ENCODE results near the gene NLK. TPM values are rescaled to one million over a fixed set of nuclear protein-coding genes. Genes with fewer than 3 reads are reported as not detected.

NLK gene
- total and polyA plus RNA-seq, 2 of the 13 experiments (the other 11 are each of a cell fraction or from before 2014, with no cell fraction given) = 13.4 to 14.6 TPM

- Histone ChIP-seq H3K9me3 (ENCODE audit: low read length) (no peaks in the 10 kb centered on the region), H3K27me3 (ENCODE audit: control insufficient read depth in 1 of 2, insufficient read depth in 2 of 2, low read length in 2 of 2) (no peaks in the 10 kb centered on the region), H3K9ac (ENCODE audit: insufficient read depth, low read depth, low read length) (no peak overlapping the region), H3K4me3 (replicated peaks in 1 of 3; ENCODE audit: insufficient read depth in 1 of 3, low read depth in 2 of 3, low read length in 3 of 3) (no peak overlapping the region), H3K27ac (ENCODE audit: extremely low read length, insufficient read depth, low read length) (no peak overlapping the region), H3K4me1 (ENCODE audit: insufficient read depth, low read length) (0 out of 2 replicates have a peak, but pooled peaks cover 5% of the 10 kb centered on the region), H3K79me2 (ENCODE audit: insufficient read depth, low read length) (no peaks in the 10 kb centered on the region), H2AFZ (ENCODE audit: low read length) (no peak overlapping the region), H4K20me1 (ENCODE audit: insufficient read depth, low read length) (no peaks in the 10 kb centered on the region), H3K4me2 (ENCODE audit: low read depth, low read length) (no peak overlapping the region), H3K36me3 (replicated peaks in 1 of 2; ENCODE audit: control insufficient read depth in 1 of 2, insufficient read depth in 2 of 2, low read length in 2 of 2) (no peaks in the 10 kb centered on the region)
- ChIA-PET POLR2A (interaction anchor here (2.2 kb wide), 1 partner anchor 11 kb away, joined by 10 read pairs; no protein-coding TSS in a partner anchor), CTCF (ENCODE audit: low intra/inter-chr PET ratio, low total read pairs) (no interaction called here)
- intact Hi-C loops (cut with micrococcal nuclease; ENCODE audit: unreplicated experiment) (no loop called here), in situ Hi-C loops (cut with HindIII; ENCODE audit: extremely low pct_ligation_motif_present, low pct_unique_long_range_greater_than_20kb) (loop anchor here (25.0 kb wide), 2 partner anchors 107 to 282 kb away; partner anchors contain the start of gene TMEM97)
- WGBS (ENCODE audit: low lambda C conversion rate) = 0% methylated on average over 3 of the region's 3 CpGs
- TF ChIP-seq SOX6 (IDR thresholded peaks at IDR 0.05) = no peak
- 0 out of 2 replicates have a peak, but pooled peaks have one; percentile 17 for TF ChIP-seq SOX6 (CRISPR knock-in tag; IDR thresholded peaks at IDR 0.05)
- no peak for TF ChIP-seq ZNF510 (CRISPR knock-in tag; IDR thresholded peaks at IDR 0.05; ENCODE audit: low read depth)
- FAIRE-seq (no peak), DNase-seq (ENCODE audit: low spot score) (peak; percentile 22), ATAC-seq (peak; percentile 75)
- BruUV-seq (replicated peaks) = no TSS peak
Observed at GRCh38 chr17:28030386-28030785, 12.1 kb upstream of the NLK start.

- WGBS (ENCODE audit: low lambda C conversion rate) = 41% methylated on average over 5 of the region's 6 CpGs
- no peaks in the 10 kb centered on the region for H3K79me2 ChIP-seq (ENCODE audit: insufficient read depth, low read length)
- no peak overlapping the region for H3K9ac ChIP-seq (ENCODE audit: insufficient read depth, low read depth, low read length)
- H3K4me1 ChIP-seq (ENCODE audit: insufficient read depth, low read length) = 0 out of 2 replicates have a peak, but pooled peaks cover 5% of the 10 kb centered on the region
- no peaks in the 10 kb centered on the region for H3K27me3 ChIP-seq (ENCODE audit: control insufficient read depth in 1 of 2, insufficient read depth in 2 of 2, low read length in 2 of 2)
- no peaks in the 10 kb centered on the region for H3K36me3 ChIP-seq (replicated peaks in 1 of 2; ENCODE audit: control insufficient read depth in 1 of 2, insufficient read depth in 2 of 2, low read length in 2 of 2)
- peak; percentile 56 for TF ChIP-seq ATF7 (IDR thresholded peaks at IDR 0.05)
- no peak for TF ChIP-seq ATF7 (CRISPR knock-in tag; IDR thresholded peaks at IDR 0.05)
- no peak for TF ChIP-seq CERS6 (CRISPR knock-in tag; IDR thresholded peaks at IDR 0.05)
- H3K4me2 ChIP-seq (ENCODE audit: low read depth, low read length) = no peak overlapping the region
- in situ Hi-C loops (cut with HindIII; ENCODE audit: extremely low pct_ligation_motif_present, low pct_unique_long_range_greater_than_20kb) (loop anchor here (25.0 kb wide), 2 partner anchors 106 to 281 kb away; partner anchors contain the start of gene TMEM97), intact Hi-C loops (cut with micrococcal nuclease; ENCODE audit: unreplicated experiment) (no loop called here)
- no peak overlapping the region for H2AFZ ChIP-seq (ENCODE audit: low read length)
- H3K9me3 ChIP-seq (ENCODE audit: low read length) = no peaks in the 10 kb centered on the region
- POLR2A ChIA-PET = interaction anchor here (2.2 kb wide), 1 partner anchor 10 kb away, joined by 10 read pairs; no protein-coding TSS in a partner anchor
- no peak overlapping the region for H3K4me3 ChIP-seq (replicated peaks in 1 of 3; ENCODE audit: insufficient read depth in 1 of 3, low read depth in 2 of 3, low read length in 3 of 3)
- FAIRE-seq (no peak), ATAC-seq (no peak), DNase-seq (ENCODE audit: low spot score) (no peak)
- H3K27ac ChIP-seq (ENCODE audit: extremely low read length, insufficient read depth, low read length) = no peak overlapping the region
- no TSS peak for BruUV-seq (replicated peaks)
- CTCF ChIA-PET (ENCODE audit: low intra/inter-chr PET ratio, low total read pairs) = no interaction called here
- no peaks in the 10 kb centered on the region for H4K20me1 ChIP-seq (ENCODE audit: insufficient read depth, low read length)
Observed at GRCh38 chr17:28031174-28031573, 11.3 kb upstream of the NLK start.
